HG03064 (cell line): ENCODE measurements around the gene C9orf72.

ENCODE experiments used
- ATAC-seq: cut with Tn5 transposase; IDR thresholded peaks from one replicate; pipeline ENCODE4 v1.9.1; 2021; ENCODE audit warnings: low read depth; ENCODE audit not compliant: unreplicated experiment

Gene C9orf72

GRCh38 chr9:27582794-27583193, 9.5 kb upstream of the C9orf72 start:
- no peak for ATAC-seq

DNA sequence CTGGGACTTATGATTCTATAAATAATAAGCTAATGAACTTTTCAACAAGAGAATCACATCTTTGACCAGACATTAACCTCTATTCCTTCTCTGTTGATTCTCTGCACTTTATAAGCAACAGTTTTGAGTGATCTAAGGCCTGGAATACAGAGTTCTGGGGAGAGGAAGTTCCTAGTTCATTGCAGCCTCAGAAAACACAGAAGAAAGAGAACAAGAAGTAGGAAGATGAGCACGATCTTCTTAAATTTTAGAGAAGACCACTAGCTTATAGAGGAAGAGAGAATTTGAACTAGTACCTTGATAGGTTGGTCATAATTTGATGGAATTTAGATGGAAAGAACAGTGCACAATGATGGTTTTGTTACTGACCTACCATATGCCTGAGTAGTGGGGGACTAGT, 8.5 kb upstream of the C9orf72 start:
- ATAC-seq, result no peak

- peak; percentile 85 for ATAC-seq
These were observed 631 bp upstream of the C9orf72 start for GRCh38 chr9:27573634-27574590.

- ATAC-seq, result peak; percentile 34
These were observed 739 bp downstream of the C9orf72 start for GRCh38 chr9:27572566-27572917.

- ATAC-seq, result no peak
These were observed 1.2 kb downstream of the C9orf72 start for GRCh38 chr9:27572061-27572460.

DNA sequence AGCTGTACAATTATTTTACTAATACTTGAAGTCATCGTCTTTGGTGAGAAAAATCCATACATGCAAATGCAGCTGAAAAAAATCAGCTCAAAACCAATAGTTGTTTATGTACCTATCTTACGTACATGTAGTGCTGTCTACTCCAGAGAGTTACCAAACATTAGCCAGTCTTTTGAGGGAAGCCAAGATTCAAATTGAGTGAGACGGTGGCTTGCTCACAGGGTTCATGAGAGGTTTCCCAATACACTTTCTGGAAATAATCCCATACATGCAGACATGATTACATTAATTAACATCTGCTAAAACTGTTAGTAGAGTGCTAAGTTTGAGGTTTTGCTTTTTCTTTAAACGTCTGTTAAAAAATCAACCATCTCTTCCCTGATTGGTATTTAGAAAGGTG, 2.3 kb downstream of the C9orf72 start:
- ATAC-seq, result no peak

- ATAC-seq, result no peak
These were observed 3.9 kb downstream of the C9orf72 start for GRCh38 chr9:27569406-27569805.

DNA sequence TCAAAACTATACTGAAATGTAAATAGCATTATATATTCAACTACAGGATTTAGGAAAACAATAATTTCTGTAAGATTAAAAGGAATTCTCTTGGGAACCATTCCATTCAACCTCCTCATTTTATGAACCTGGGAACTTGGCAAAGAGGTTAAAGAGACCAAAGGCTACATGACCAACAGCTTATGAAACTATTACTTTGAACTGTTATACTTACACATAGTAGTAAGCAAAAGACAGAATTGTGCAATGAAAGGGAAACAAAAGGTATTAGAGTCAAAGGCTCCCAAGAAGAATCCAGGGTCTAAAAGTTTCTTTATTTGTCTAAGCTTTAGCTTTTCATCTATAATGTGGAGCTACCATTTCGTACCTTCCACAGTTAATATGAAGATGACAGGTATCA, 7.2 kb downstream of the C9orf72 start:
- ATAC-seq, result no peak

DNA sequence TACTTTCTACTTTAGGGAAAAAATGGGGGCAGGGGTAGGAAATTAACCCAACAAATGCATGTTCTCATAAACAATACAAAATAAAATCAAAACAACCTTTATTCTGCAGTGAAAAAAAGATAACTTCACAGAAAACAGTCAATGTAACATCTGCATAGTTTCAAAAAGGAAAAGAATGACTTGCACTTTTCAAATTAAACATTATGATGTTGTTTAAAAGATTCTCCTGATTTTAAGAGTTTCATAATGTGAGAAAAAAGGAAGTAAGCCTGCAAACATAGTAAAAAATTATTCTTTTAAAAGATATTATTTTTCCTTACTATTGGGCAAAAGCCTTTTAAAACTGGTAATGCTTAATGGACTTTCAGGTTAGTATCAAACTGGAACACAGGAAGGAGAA, 7.6 kb downstream of the C9orf72 start:
- ATAC-seq, result no peak

DNA sequence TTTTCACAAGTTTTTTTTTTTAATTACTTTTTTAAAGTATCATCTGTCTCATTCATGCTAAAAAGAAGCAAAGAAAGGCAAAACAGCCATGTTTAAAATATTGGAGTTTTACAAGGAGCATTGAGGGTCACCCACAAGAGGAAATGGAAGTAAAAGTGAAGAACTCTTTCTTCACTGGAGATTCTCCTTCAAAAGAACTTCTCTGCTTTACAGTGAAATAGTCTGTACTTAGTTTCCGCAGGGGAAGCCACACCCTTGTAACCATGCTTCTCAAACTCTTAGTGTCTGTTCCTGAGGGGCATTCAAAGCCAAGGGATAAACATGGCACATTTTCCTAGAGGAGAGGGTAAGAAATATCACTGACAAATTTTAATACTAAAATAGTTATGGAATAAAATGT, 8.6 kb downstream of the C9orf72 start:
- no peak for ATAC-seq

DNA sequence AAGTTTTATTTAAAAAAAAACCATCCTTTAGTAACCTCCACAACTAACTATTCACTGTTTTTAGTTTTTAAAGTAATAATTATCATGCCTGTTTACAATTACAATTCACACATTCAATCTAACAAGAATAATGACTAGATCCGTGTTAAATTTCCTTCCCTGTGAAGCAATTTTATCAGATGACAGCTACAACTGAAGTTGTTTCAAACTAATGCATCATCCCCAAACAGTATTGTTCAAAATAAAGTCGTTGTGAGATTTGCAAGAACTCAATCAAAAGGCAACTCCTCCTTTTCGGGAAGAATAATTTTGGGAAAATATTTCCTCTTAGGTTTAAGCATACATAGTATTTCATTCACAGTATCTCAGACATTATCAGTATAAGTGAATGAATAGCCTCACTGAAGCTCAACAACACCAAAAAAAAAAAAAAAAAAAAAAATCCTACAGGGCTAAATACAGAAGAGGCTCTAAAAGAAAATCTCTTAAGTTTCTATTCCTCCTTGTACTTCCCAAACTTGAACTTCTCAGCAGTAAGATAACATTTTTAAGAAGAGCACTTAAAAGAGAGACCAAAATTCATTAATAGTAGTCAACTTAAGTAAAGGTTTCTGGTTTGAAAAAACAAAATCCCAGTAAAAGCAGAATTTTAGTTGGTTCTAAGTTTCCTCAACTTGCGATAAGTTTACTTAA, 9.4 kb downstream of the C9orf72 start:
- ATAC-seq, result no peak

GRCh38 chr9:27561685-27562084, 11.6 kb downstream of the C9orf72 start:
- ATAC-seq, result no peak

DNA sequence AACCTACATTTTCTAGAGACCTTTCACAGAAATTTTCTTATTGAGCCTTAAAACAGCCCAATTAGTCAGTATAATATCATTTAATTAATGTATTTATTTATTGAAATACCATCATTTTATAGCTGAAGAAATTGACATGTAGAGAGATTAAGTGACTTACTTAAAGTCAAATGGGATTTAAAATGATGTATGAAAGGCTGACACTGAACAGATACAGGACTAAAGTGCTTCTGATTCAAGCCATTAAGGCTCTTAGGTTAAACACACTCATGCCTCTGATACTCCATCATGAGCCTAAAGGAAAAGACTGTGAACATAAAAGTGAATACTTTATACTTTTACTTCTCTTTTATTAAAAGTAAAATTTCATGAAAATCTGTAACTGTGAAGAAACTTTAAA, 12.8 kb downstream of the C9orf72 start:
- no peak for ATAC-seq

DNA sequence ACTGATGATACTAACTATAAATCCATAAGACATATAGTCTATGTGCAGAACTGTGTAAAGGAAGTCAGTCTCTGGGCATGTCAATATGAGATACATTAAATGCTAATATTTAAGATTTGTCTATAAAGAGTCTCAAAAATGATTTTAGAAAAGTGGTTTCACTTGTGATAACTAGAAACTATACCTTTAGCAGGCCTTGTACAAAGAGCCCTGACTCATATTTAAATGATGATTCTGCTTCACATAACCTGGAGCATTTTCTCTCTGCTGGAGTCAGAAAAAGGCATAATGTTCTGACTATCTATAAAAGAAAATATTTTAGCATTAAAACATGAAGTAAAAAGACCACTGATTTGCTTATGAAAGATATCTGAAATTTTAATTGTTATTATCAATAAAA, 15.0 kb downstream of the C9orf72 start:
- ATAC-seq, result no peak

DNA sequence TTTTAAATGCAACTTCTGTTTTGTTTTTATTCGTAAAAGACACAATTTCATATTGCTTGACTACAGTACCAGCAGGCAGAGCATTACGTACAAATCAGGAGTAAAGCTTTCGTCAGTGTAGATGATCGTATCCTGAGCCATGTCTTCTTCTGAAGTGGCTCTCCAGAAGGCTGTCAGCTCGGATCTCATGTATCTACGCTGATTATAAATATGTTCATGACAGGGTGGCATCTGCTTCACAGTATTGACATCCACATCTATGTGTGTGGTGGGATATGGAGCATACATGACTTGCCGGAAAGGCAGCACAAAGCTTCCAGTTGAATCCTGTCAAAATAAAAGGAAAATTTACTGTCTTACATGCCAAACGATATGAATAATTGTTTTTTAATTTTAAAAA, 16.8 kb downstream of the C9orf72 start:
- ATAC-seq, result no peak

GRCh38 chr9:27554712-27555111, 18.6 kb downstream of the C9orf72 start:
- ATAC-seq, result no peak

- no peak for ATAC-seq
These were observed 24.0 kb downstream of the C9orf72 start for GRCh38 chr9:27549196-27549755.

- ATAC-seq, result no peak
These were observed 25.1 kb downstream of the C9orf72 start for GRCh38 chr9:27548055-27548741.

DNA sequence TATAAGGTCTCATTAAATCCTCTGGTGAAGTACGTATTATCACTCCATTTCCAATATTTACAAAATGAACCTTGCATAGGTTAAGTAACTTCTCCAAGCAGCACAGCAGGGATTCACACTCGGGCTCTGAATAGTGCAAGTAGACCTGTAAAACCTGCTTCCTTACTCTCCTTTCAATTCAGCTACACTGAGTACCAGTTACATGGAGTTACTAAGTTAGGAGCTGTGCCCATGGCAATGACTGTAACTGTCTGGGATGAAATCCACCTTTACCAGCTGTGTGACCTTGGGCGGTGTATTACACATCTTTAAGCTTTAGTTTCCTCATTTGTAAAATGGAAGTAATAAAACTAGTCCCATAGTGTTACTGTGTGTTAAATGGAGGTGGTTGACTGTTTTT, 27.8 kb downstream of the C9orf72 start:
- no peak for ATAC-seq

DNA sequence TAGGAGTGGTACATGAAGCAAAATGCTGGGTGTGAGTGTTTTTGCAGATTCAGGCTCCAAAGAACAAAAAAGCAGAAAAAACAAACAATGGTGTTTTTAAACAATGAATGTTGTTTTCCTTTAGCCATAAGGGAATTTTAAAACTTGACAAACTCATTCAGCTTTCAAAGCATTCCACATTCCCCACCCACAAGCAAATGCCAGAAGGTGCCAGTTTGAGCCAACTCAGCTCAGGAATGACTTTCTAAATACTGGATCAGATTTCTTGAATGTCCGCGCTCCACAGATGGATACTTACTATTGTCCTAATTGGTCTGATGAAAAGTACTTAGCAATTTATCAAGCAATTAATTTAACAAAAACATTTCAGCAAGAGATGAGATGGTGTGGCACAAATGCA, 30.8 kb downstream of the C9orf72 start:
- no peak for ATAC-seq

DNA sequence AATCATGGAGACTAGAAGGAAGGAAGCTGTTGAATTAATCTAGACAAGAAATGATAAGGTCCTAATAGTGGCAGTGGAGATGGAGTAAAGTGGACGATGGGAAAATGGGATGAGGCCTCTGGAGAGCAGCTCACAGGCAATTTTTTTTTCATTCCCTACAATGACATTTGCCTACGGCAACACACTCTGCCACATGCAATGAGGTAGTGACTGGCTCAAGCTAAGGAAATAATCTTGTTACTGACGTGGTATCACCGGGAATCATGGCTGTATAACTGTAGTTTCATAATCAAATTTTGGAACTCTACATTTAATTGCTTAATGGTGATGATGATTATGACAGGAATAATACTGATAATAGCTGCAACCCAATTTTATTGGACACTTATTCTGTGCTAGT, 31.5 kb downstream of the C9orf72 start:
- ATAC-seq, result no peak
